Hematopoietic multipotent progenitor cell treated with erythropoietin and hydrocortisone succinate and interleukin-3 and kit ligand, for 15 days (in vitro differentiated cells): Measurements from ENCODE around the gene LRCOL1.

Experiments used
- DNase-seq: peaks from one replicate; pipeline ENCODE4 v3.0.0-alpha.2; 2015; ENCODE audit warnings: low spot score

The LRCOL1 gene

GRCh38 chr12:132581348-132582057 lies 28.9 kb downstream of the LRCOL1 start:
- no peak for DNase-seq

GRCh38 chr12:132580701-132581292 lies 29.6 kb downstream of the LRCOL1 start:
- no peak for DNase-seq

- no peak for DNase-seq
Measured at GRCh38 chr12:132579744-132580143, 30.6 kb downstream of the LRCOL1 start.

- no peak for DNase-seq
Measured at GRCh38 chr12:132578826-132579225, 31.6 kb downstream of the LRCOL1 start.

- no peak for DNase-seq
Measured at GRCh38 chr12:132578118-132578517, 32.3 kb downstream of the LRCOL1 start.

GRCh38 chr12:132577191-132577920 lies 33.0 kb downstream of the LRCOL1 start:
- DNase-seq, result no peak

GRCh38 chr12:132576701-132577100 lies 33.7 kb downstream of the LRCOL1 start:
- DNase-seq, result no peak

GRCh38 chr12:132575661-132576060 lies 34.7 kb downstream of the LRCOL1 start:
- no peak for DNase-seq

GRCh38 chr12:132574271-132574996 lies 35.9 kb downstream of the LRCOL1 start:
- no peak for DNase-seq

- no peak for DNase-seq
Measured at GRCh38 chr12:132572801-132573760, 37.3 kb downstream of the LRCOL1 start.

GRCh38 chr12:132572106-132572505 lies 38.3 kb downstream of the LRCOL1 start:
- DNase-seq, result no peak

- no peak for DNase-seq
Measured at GRCh38 chr12:132571598-132571997, 38.8 kb downstream of the LRCOL1 start.

GRCh38 chr12:132571051-132571450 lies 39.3 kb downstream of the LRCOL1 start:
- DNase-seq, result no peak

GRCh38 chr12:132570635-132571034 lies 39.7 kb downstream of the LRCOL1 start:
- DNase-seq, result no peak

- no peak for DNase-seq
Measured at GRCh38 chr12:132569856-132570480, 40.4 kb downstream of the LRCOL1 start.

- no peak for DNase-seq
Measured at GRCh38 chr12:132568826-132569480, 41.4 kb downstream of the LRCOL1 start.

- DNase-seq, result no peak
Measured at GRCh38 chr12:132568301-132568700, 42.1 kb downstream of the LRCOL1 start.

- no peak for DNase-seq
Measured at GRCh38 chr12:132566516-132567131, 43.8 kb downstream of the LRCOL1 start.

GRCh38 chr12:132565365-132565764 lies 45.0 kb downstream of the LRCOL1 start:
- no peak for DNase-seq

- DNase-seq, result no peak
Measured at GRCh38 chr12:132563911-132564310, 46.5 kb downstream of the LRCOL1 start.
